ENCODE results near the gene MAF. TPM values are rescaled to one million over a fixed set of nuclear protein-coding genes. Genes with fewer than 3 reads are reported as not detected.

The MAF gene
- polyA plus RNA-seq, 3 donors: 0.03 to 0.92 TPM; not detected in 1

- H3K36me3 Mint-ChIP-seq: no peaks in the 10 kb centered on the region
- H3K4me2 ChIP-seq (replicated peaks; ENCODE audit: extremely low read depth, low read length, poor library complexity, severe bottlenecking): no peak overlapping the region
- no peaks in the 10 kb centered on the region for H3K4me1 ChIP-seq (ENCODE audit: control insufficient read depth in 1 of 2, insufficient read depth in 2 of 2, low read length in 2 of 2)
- H3K4me3 ChIP-seq (replicated peaks in 1 of 3; ENCODE audit: low read depth in 2 of 3, low read length in 3 of 3): no peak overlapping the region
- H3K9me3 Mint-ChIP-seq: peaks cover 0 to 1% (median 0%) of the 10 kb centered on the region in 7 donors
- no peak overlapping the region for H3K9ac ChIP-seq (ENCODE audit: insufficient read depth, low read length, poor library complexity, severe bottlenecking)
- no peak for TF ChIP-seq CTCF (IDR thresholded peaks at IDR 0.05)
- no peaks in the 10 kb centered on the region for H3K36me3 ChIP-seq (replicated peaks in 1 of 2; ENCODE audit: control insufficient read depth in 1 of 2, insufficient read depth in 2 of 2, low read length in 2 of 2)
- intact Hi-C loops (cut with micrococcal nuclease): no loop called here
- no peak overlapping the region for H3K27ac ChIP-seq (ENCODE audit: low read depth in 1 of 2, low read length in 2 of 2)
- no peaks in the 10 kb centered on the region for H3K79me2 ChIP-seq (ENCODE audit: insufficient read depth, low read length)
- H3K27me3 ChIP-seq (ENCODE audit: control insufficient read depth in 2 of 2, insufficient read depth in 2 of 2, low read length in 2 of 2): peaks cover 18 to 19% of the 10 kb centered on the region in 2 donors
- H3K27ac Mint-ChIP-seq: no peak overlapping the region
- no peak overlapping the region for H3K4me3 Mint-ChIP-seq
- H3K4me1 Mint-ChIP-seq: no peaks in the 10 kb centered on the region
- peaks cover 5 to 37% (median 12%) of the 10 kb centered on the region in 3 donors for H3K27me3 Mint-ChIP-seq (ENCODE audit: low read depth in 3 of 3)
- H4K20me1 ChIP-seq (ENCODE audit: insufficient read depth, low read length): no peaks in the 10 kb centered on the region
- WGBS (ENCODE audit: insufficient coverage): 100% methylated on average over 3 of the region's 10 CpGs
- H2AFZ ChIP-seq (ENCODE audit: insufficient read depth, low read depth, low read length, poor library complexity, severe bottlenecking): no peak overlapping the region
- DNase-seq: no peak
- no peaks in the 10 kb centered on the region for H3K9me3 ChIP-seq (replicated peaks in 1 of 2; ENCODE audit: control insufficient read depth in 1 of 2, insufficient read depth in 1 of 2, low read length in 2 of 2)
Measured at GRCh38 chr16:79580453-79581191, 19.9 kb downstream of the MAF start.

- no peaks in the 10 kb centered on the region for H3K4me1 Mint-ChIP-seq
- peaks cover 2 to 31% (median 5%) of the 10 kb centered on the region in 3 donors for H3K27me3 Mint-ChIP-seq (ENCODE audit: low read depth in 3 of 3)
- Histone ChIP-seq H3K4me2 (replicated peaks; ENCODE audit: extremely low read depth, low read length, poor library complexity, severe bottlenecking) (no peak overlapping the region), H3K79me2 (ENCODE audit: insufficient read depth, low read length) (no peaks in the 10 kb centered on the region), H3K27ac (ENCODE audit: low read depth in 1 of 2, low read length in 2 of 2) (no peak overlapping the region), H3K4me1 (ENCODE audit: control insufficient read depth in 1 of 2, insufficient read depth in 2 of 2, low read length in 2 of 2) (no peaks in the 10 kb centered on the region), H2AFZ (ENCODE audit: insufficient read depth, low read depth, low read length, poor library complexity, severe bottlenecking) (no peak overlapping the region), H3K4me3 (replicated peaks in 1 of 3; ENCODE audit: low read depth in 2 of 3, low read length in 3 of 3) (no peak overlapping the region), H3K36me3 (replicated peaks in 1 of 2; ENCODE audit: control insufficient read depth in 1 of 2, insufficient read depth in 2 of 2, low read length in 2 of 2) (no peaks in the 10 kb centered on the region), H3K9me3 (replicated peaks in 1 of 2; ENCODE audit: control insufficient read depth in 1 of 2, insufficient read depth in 1 of 2, low read length in 2 of 2) (peaks cover 0 to 5% of the 10 kb centered on the region in 2 donors), H4K20me1 (ENCODE audit: insufficient read depth, low read length) (no peaks in the 10 kb centered on the region), H3K27me3 (ENCODE audit: control insufficient read depth in 2 of 2, insufficient read depth in 2 of 2, low read length in 2 of 2) (peaks cover 7 to 9% of the 10 kb centered on the region in 2 donors), H3K9ac (ENCODE audit: insufficient read depth, low read length, poor library complexity, severe bottlenecking) (no peak overlapping the region)
- no peak for TF ChIP-seq CTCF (IDR thresholded peaks at IDR 0.05)
- H3K36me3 Mint-ChIP-seq: no peaks in the 10 kb centered on the region
- H3K27ac Mint-ChIP-seq: no peak overlapping the region
- WGBS (ENCODE audit: insufficient coverage): no CpG with 5 or more reads among the region's 2 CpGs
- peaks cover 0 to 10% (median 5%) of the 10 kb centered on the region in 7 donors for H3K9me3 Mint-ChIP-seq
- intact Hi-C loops (cut with micrococcal nuclease): no loop called here
- H3K4me3 Mint-ChIP-seq: no peak overlapping the region
- DNase-seq: no peak
Measured at GRCh38 chr16:79576602-79577001, 23.9 kb downstream of the MAF start.
